ENCODE results near the gene BICC1.

DNA sequence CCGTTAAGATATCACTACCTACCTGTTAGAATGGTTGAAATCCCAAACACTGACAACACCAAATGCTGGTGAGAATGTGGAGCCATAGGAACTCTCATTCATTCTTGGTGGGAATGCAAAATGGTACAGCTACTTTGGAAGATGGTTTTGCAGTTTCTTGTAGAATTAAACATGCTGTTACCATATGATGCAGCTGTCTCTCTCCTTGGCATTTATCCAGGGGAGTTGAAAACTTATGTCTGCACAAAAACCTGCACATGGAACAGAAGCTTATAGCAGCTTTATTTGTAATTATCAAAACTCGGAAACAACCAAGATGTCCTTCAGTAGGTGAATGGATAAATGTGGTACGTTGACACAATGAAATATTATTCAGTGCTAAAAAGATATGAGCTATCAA, 199.5 kb downstream of the BICC1 start:
- TF ChIP-seq CTCF (conservative IDR thresholded peaks at IDR 0.05) (no peak), ZFX (IDR thresholded peaks at IDR 0.05) (no peak)
